Testis (tissue), 3 donors: ENCODE measurements around the gene CFAP126. TPM values are rescaled to one million over a fixed set of nuclear protein-coding genes. Genes with fewer than 3 reads are reported as not detected.
A peak's percentile ranks its signal among the peaks of the same experiment; 100 is the strongest.
"Not testable (repeated sequence)": the region's sequence is repeated elsewhere in the genome, so short reads cannot be mapped to it uniquely, and the experiment has no call there.

ENCODE experiments used
- DNase-seq: peaks from one replicate; pipeline ENCODE4 v3.0.0-alpha.2; 2019
- H3K27ac ChIP-seq, 2 donors: fragments of 200-600 bp; sonication (generic); one replicate each; pipeline ENCODE4 v1.5.1; 2019
- H3K27me3 ChIP-seq: fragments of 200-600 bp; sonication (generic); one replicate; pipeline ENCODE4 v1.5.1; 2019
- H3K36me3 ChIP-seq: fragments of 200-600 bp; sonication (generic); one replicate; pipeline ENCODE4 v1.5.1; 2017; ENCODE audit warnings: low read depth; ENCODE audit errors: missing control alignments
- H3K4me1 ChIP-seq: fragments of 200-600 bp; sonication (generic); one replicate; pipeline ENCODE4 v1.5.1; 2019
- H3K4me3 ChIP-seq, 2 donors: fragments of 200-600 bp; sonication (generic); one replicate each; pipeline ENCODE4 v1.5.1; 2017 to 2019
- H3K9me3 ChIP-seq: fragments of 200-600 bp; sonication (generic); one replicate; pipeline ENCODE4 v1.5.1; 2017
- CTCF ChIP-seq, 3 experiments: fragments of 450-650 bp in 2 of 3; fragments of 200-600 bp in 1 of 3; sonication (generic) in 1 of 3; IDR thresholded peaks; one replicate each; pipeline ENCODE4 v1.5.1; 2016 to 2019; ENCODE audit warnings: antibody characterized with exemption in 3 of 3, mild to moderate bottlenecking in 2 of 3, moderate library complexity in 1 of 3
- POLR2A ChIP-seq: fragments of 450-650 bp; IDR thresholded peaks from one replicate; pipeline ENCODE4 v1.6.1; 2017; ENCODE audit warnings: antibody characterized with exemption, mild to moderate bottlenecking, moderate library complexity
- WGBS, 2 donors: methylation state at CpG; one replicate each; pipeline ENCODE4 v1.1.5; 2018; 5-methylcytosine and 5-hydroxymethylcytosine counted together
- intact Hi-C: fragments of 100-400 bp; cut with DNase I; formaldehyde crosslinking; loops from one replicate; pipeline ENCODE4 v1.15.1; 2023; ENCODE audit warnings: low total_unique reads
- polyA plus RNA-seq: library from polyadenylated mRNA; stranded (reverse); fragments of 350-450 nt; fragmentation: Illumina TruSeq; extraction: RNeasy Lipid Tissue Mini Kit (QIAGEN cat#74804); gene quantifications from one replicate; pipeline ENCODE4 v1.2.3, GENCODE V29; 2014; ENCODE audit warnings: low read depth, low replicate concordance; ENCODE audit not compliant: insufficient read depth
- total RNA-seq, 2 donors: library from RNA; depleted of rRNA; stranded (reverse); fragments of >200 nt; gene quantifications; one replicate each; pipeline ENCODE4 v1.2.3, GENCODE V29; 2016

CFAP126 gene
- total and polyA plus RNA-seq, 3 donors from 2014 or later: 3.8 to 45.4 (median 13.9) TPM

- no peaks in the 10 kb centered on the region for H3K27me3 ChIP-seq
- no peaks in the 10 kb centered on the region for H3K36me3 ChIP-seq
- no peak for DNase-seq
- H3K27ac ChIP-seq: peak overlapping the region; percentile 100
- intact Hi-C loops: no loop called here
- WGBS, 2 donors: 4 to 6% methylated on average over 17 of the region's 17 CpGs
- H3K4me3 ChIP-seq: peak overlapping the region; percentile 95 to 98
- H3K4me1 ChIP-seq: peaks cover 1% of the 10 kb centered on the region
- H3K9me3 ChIP-seq: no peaks in the 10 kb centered on the region
- TF ChIP-seq POLR2A (no peak), CTCF (IDR thresholded peaks at IDR 0.05) (no peak)
Measured at GRCh38 chr1:161398900-161399256, 31.2 kb upstream of the CFAP126 start.

- H3K36me3 ChIP-seq, H3K9me3 ChIP-seq, H3K4me1 ChIP-seq, DNase-seq, H3K4me3 ChIP-seq, intact Hi-C loops, H3K27ac ChIP-seq, H3K27me3 ChIP-seq: not testable (repeated sequence)
- 81 to 92% methylated on average over 8 of the region's 8 CpGs for WGBS, 2 donors
Measured at GRCh38 chr1:161397038-161397437, 29.4 kb upstream of the CFAP126 start.

GRCh38 chr1:161393151-161393550 is 25.5 kb upstream of the CFAP126 start:
- DNase-seq: no peak
- Histone ChIP-seq H3K27ac (no peak overlapping the region), H3K36me3 (no peaks in the 10 kb centered on the region), H3K9me3 (no peaks in the 10 kb centered on the region), H3K4me1 (peaks cover 5% of the 10 kb centered on the region), H3K4me3 (no peak overlapping the region), H3K27me3 (no peaks in the 10 kb centered on the region)
- intact Hi-C loops: no loop called here
- no peak for TF ChIP-seq CTCF (IDR thresholded peaks at IDR 0.05)
- no peak for TF ChIP-seq POLR2A

- WGBS, 2 donors: 89 to 94% methylated on average over 8 of the region's 8 CpGs
- intact Hi-C loops: no loop called here
- H3K4me3 ChIP-seq: no peak overlapping the region
- TF ChIP-seq POLR2A: no peak
- TF ChIP-seq CTCF (IDR thresholded peaks at IDR 0.05): no peak
- DNase-seq: no peak
- no peaks in the 10 kb centered on the region for H3K36me3 ChIP-seq
- no peaks in the 10 kb centered on the region for H3K27me3 ChIP-seq
- no peaks in the 10 kb centered on the region for H3K9me3 ChIP-seq
- H3K27ac ChIP-seq: no peak overlapping the region
- peaks cover 5% of the 10 kb centered on the region for H3K4me1 ChIP-seq
Measured at GRCh38 chr1:161391611-161392010, 23.9 kb upstream of the CFAP126 start.

GRCh38 chr1:161391136-161391535 is 23.5 kb upstream of the CFAP126 start:
- H3K27ac ChIP-seq, intact Hi-C loops, H3K4me1 ChIP-seq, H3K27me3 ChIP-seq, DNase-seq, H3K4me3 ChIP-seq, H3K9me3 ChIP-seq, H3K36me3 ChIP-seq: not testable (repeated sequence)
- 68 to 78% methylated on average over 7 of the region's 7 CpGs for WGBS, 2 donors

GRCh38 chr1:161390559-161390858 is 22.8 kb upstream of the CFAP126 start:
- Histone ChIP-seq H3K4me1 (peaks cover 5% of the 10 kb centered on the region), H3K4me3 (peak overlapping the region; percentile 62 to 77), H3K27ac (peak overlapping the region; percentile 67 to 82), H3K36me3 (no peaks in the 10 kb centered on the region), H3K9me3 (no peaks in the 10 kb centered on the region), H3K27me3 (no peaks in the 10 kb centered on the region)
- TF ChIP-seq POLR2A: no peak
- no peak for TF ChIP-seq CTCF (IDR thresholded peaks at IDR 0.05)
- intact Hi-C loops: no loop called here
- no peak for DNase-seq
- 1% methylated on average over 13 of the region's 13 CpGs for WGBS, 2 donors
